ENCODE data around the gene SLC24A5.

SLC24A5 gene

GRCh38 chr15:48177766-48178647 is 57.2 kb downstream of the SLC24A5 start, which contains the start of gene MYEF2:
TSS of gene MYEF2 (minus strand) at chr15:48178295. CDS start at chr15:48178237, 58 bp downstream.
- Histone ChIP-seq H3K27ac (ENCODE audit: insufficient read depth in 1 of 2, low read depth in 1 of 2, low read length in 2 of 2, poor library complexity in 1 of 2, severe bottlenecking in 2 of 2) (peak within 1 kb of the TSS; percentile 83 to 91), H3K9me3 (ENCODE audit: control extremely low read depth in 1 of 5, control insufficient read depth in 4 of 5, insufficient read depth in 2 of 5, low read depth in 1 of 5, low read length in 4 of 5) (peaks cover 0 to 8% (median 0%) of the 10 kb centered on the region in 5 experiments), H3K27me3 (replicated peaks in 2 of 5; ENCODE audit: control insufficient read depth in 4 of 5, insufficient read depth in 5 of 5, low read length in 4 of 5) (peaks cover 0 to 3% (median 2%) of the 10 kb centered on the region in 5 experiments), H3K4me3 (ENCODE audit: control insufficient read depth in 1 of 7, extremely low read depth in 1 of 7, insufficient read depth in 4 of 7, low read depth in 2 of 7, low read length in 6 of 7) (peak within 1 kb of the TSS; percentile 33 to 82 (median 74)), H3K4me1 (ENCODE audit: control extremely low read depth in 1 of 4, control insufficient read depth in 4 of 4, insufficient read depth in 4 of 4, low read length in 3 of 4) (peaks cover 0 to 13% (median 8%) of the 10 kb centered on the region in 4 experiments), H3K36me3 (ENCODE audit: control insufficient read depth in 4 of 4, insufficient read depth in 4 of 4, low read length in 3 of 4) (peaks cover 0 to 6% (median 3%) of the 10 kb centered on the region in 4 experiments)
- ChIA-PET POLR2A (no interaction called here), CTCF (interaction anchor here (0.7 kb wide), 1 partner anchor 36 kb away, joined by 3 read pairs; no protein-coding TSS in a partner anchor)
- DNase-seq = peak; percentile 85 to 87 (median 86)
- WGBS (ENCODE audit: insufficient coverage) = 3% methylated on average over 35 of the region's 71 CpGs

GRCh38 chr15:48178648-48178931 is 57.8 kb downstream of the SLC24A5 start:
- Histone ChIP-seq H3K9me3 (ENCODE audit: control extremely low read depth in 1 of 5, control insufficient read depth in 4 of 5, insufficient read depth in 2 of 5, low read depth in 1 of 5, low read length in 4 of 5) (peaks cover 0 to 4% (median 0%) of the 10 kb centered on the region in 5 experiments), H3K4me3 (ENCODE audit: control insufficient read depth in 1 of 7, extremely low read depth in 1 of 7, insufficient read depth in 4 of 7, low read depth in 2 of 7, low read length in 6 of 7) (peak overlapping the region in 6 of 7 experiments; percentile 46 to 82 (median 75)), H3K27ac (ENCODE audit: insufficient read depth in 1 of 2, low read depth in 1 of 2, low read length in 2 of 2, poor library complexity in 1 of 2, severe bottlenecking in 2 of 2) (no peak overlapping the region), H3K27me3 (replicated peaks in 2 of 5; ENCODE audit: control insufficient read depth in 4 of 5, insufficient read depth in 5 of 5, low read length in 4 of 5) (peaks cover 0 to 3% (median 2%) of the 10 kb centered on the region in 5 experiments), H3K4me1 (ENCODE audit: control extremely low read depth in 1 of 4, control insufficient read depth in 4 of 4, insufficient read depth in 4 of 4, low read length in 3 of 4) (peaks cover 0 to 13% (median 8%) of the 10 kb centered on the region in 4 experiments), H3K36me3 (ENCODE audit: control insufficient read depth in 4 of 4, insufficient read depth in 4 of 4, low read length in 3 of 4) (peaks cover 0 to 6% (median 2%) of the 10 kb centered on the region in 4 experiments)
- POLR2A ChIA-PET = no interaction called here
- 100% methylated on average over 1 of the region's 1 CpG for WGBS (ENCODE audit: insufficient coverage)
- CTCF ChIA-PET = no interaction called here
- no peak for DNase-seq

- POLR2A ChIA-PET = no interaction called here
- Histone ChIP-seq H3K4me3 (ENCODE audit: control insufficient read depth in 1 of 7, extremely low read depth in 1 of 7, insufficient read depth in 4 of 7, low read depth in 2 of 7, low read length in 6 of 7) (no peak overlapping the region), H3K27me3 (replicated peaks in 2 of 5; ENCODE audit: control insufficient read depth in 4 of 5, insufficient read depth in 5 of 5, low read length in 4 of 5) (peaks cover 2 to 5% (median 3%) of the 10 kb centered on the region in 5 experiments), H3K36me3 (ENCODE audit: control insufficient read depth in 4 of 4, insufficient read depth in 4 of 4, low read length in 3 of 4) (no peaks in the 10 kb centered on the region), H3K4me1 (ENCODE audit: control extremely low read depth in 1 of 4, control insufficient read depth in 4 of 4, insufficient read depth in 4 of 4, low read length in 3 of 4) (peaks cover 0 to 4% (median 2%) of the 10 kb centered on the region in 4 experiments), H3K9me3 (ENCODE audit: control extremely low read depth in 1 of 5, control insufficient read depth in 4 of 5, insufficient read depth in 2 of 5, low read depth in 1 of 5, low read length in 4 of 5) (peaks cover 0 to 2% (median 0%) of the 10 kb centered on the region in 5 experiments), H3K27ac (ENCODE audit: insufficient read depth in 1 of 2, low read depth in 1 of 2, low read length in 2 of 2, poor library complexity in 1 of 2, severe bottlenecking in 2 of 2) (no peak overlapping the region)
- no peak for DNase-seq
- CTCF ChIA-PET = no interaction called here
- WGBS (ENCODE audit: insufficient coverage) = 71% methylated on average over 1 of the region's 2 CpGs
These were observed 62.0 kb downstream of the SLC24A5 start for GRCh38 chr15:48182749-48183148.

GRCh38 chr15:48185529-48185928 is 64.7 kb downstream of the SLC24A5 start:
- Histone ChIP-seq H3K4me1 (ENCODE audit: control extremely low read depth in 1 of 4, control insufficient read depth in 4 of 4, insufficient read depth in 4 of 4, low read length in 3 of 4) (no peaks in the 10 kb centered on the region), H3K27ac (ENCODE audit: insufficient read depth in 1 of 2, low read depth in 1 of 2, low read length in 2 of 2, poor library complexity in 1 of 2, severe bottlenecking in 2 of 2) (no peak overlapping the region), H3K4me3 (ENCODE audit: control insufficient read depth in 1 of 7, extremely low read depth in 1 of 7, insufficient read depth in 4 of 7, low read depth in 2 of 7, low read length in 6 of 7) (no peak overlapping the region), H3K27me3 (replicated peaks in 2 of 5; ENCODE audit: control insufficient read depth in 4 of 5, insufficient read depth in 5 of 5, low read length in 4 of 5) (peaks cover 2 to 5% (median 2%) of the 10 kb centered on the region in 5 experiments), H3K36me3 (ENCODE audit: control insufficient read depth in 4 of 4, insufficient read depth in 4 of 4, low read length in 3 of 4) (no peaks in the 10 kb centered on the region), H3K9me3 (ENCODE audit: control extremely low read depth in 1 of 5, control insufficient read depth in 4 of 5, insufficient read depth in 2 of 5, low read depth in 1 of 5, low read length in 4 of 5) (peaks cover 0 to 2% (median 0%) of the 10 kb centered on the region in 5 experiments)
- ChIA-PET CTCF (no interaction called here), POLR2A (no interaction called here)
- no CpG with 5 or more reads among the region's 3 CpGs for whole genome bisulfite sequencing (ENCODE audit: insufficient coverage)
- DNase-seq = no peak

GRCh38 chr15:48186271-48186670 is 65.5 kb downstream of the SLC24A5 start:
- H3K27me3 ChIP-seq (replicated peaks in 2 of 5; ENCODE audit: control insufficient read depth in 4 of 5, insufficient read depth in 5 of 5, low read length in 4 of 5) = peaks cover 2 to 10% (median 7%) of the 10 kb centered on the region in 5 experiments
- ChIA-PET CTCF (no interaction called here), POLR2A (no interaction called here)
- H3K4me3 ChIP-seq (ENCODE audit: control insufficient read depth in 1 of 7, extremely low read depth in 1 of 7, insufficient read depth in 4 of 7, low read depth in 2 of 7, low read length in 6 of 7) = no peak overlapping the region
- H3K4me1 ChIP-seq (ENCODE audit: control extremely low read depth in 1 of 4, control insufficient read depth in 4 of 4, insufficient read depth in 4 of 4, low read length in 3 of 4) = peaks cover 0 to 4% (median under 1%) of the 10 kb centered on the region in 4 experiments
- WGBS (ENCODE audit: insufficient coverage) = 100% methylated on average over 3 of the region's 3 CpGs
- H3K36me3 ChIP-seq (ENCODE audit: control insufficient read depth in 4 of 4, insufficient read depth in 4 of 4, low read length in 3 of 4) = no peaks in the 10 kb centered on the region
- no peak overlapping the region for H3K27ac ChIP-seq (ENCODE audit: insufficient read depth in 1 of 2, low read depth in 1 of 2, low read length in 2 of 2, poor library complexity in 1 of 2, severe bottlenecking in 2 of 2)
- no peak for DNase-seq
- H3K9me3 ChIP-seq (ENCODE audit: control extremely low read depth in 1 of 5, control insufficient read depth in 4 of 5, insufficient read depth in 2 of 5, low read depth in 1 of 5, low read length in 4 of 5) = peaks cover 0 to 2% (median 0%) of the 10 kb centered on the region in 5 experiments

GRCh38 chr15:48190932-48191573 is 70.3 kb downstream of the SLC24A5 start:
- WGBS (ENCODE audit: insufficient coverage) = 1% methylated on average over 7 of the region's 15 CpGs

More at GRCh38 chr15:48190932-48191573, 70.3 kb downstream of the SLC24A5 start:
- ChIA-PET CTCF (no interaction called here), POLR2A (no interaction called here)
- DNase-seq = peak; percentile 42 to 73 (median 69)
- Histone ChIP-seq H3K27ac (ENCODE audit: insufficient read depth in 1 of 2, low read depth in 1 of 2, low read length in 2 of 2, poor library complexity in 1 of 2, severe bottlenecking in 2 of 2) (no peak overlapping the region), H3K4me1 (ENCODE audit: control extremely low read depth in 1 of 4, control insufficient read depth in 4 of 4, insufficient read depth in 4 of 4, low read length in 3 of 4) (peaks cover 0 to 8% (median 4%) of the 10 kb centered on the region in 4 experiments), H3K9me3 (ENCODE audit: control extremely low read depth in 1 of 5, control insufficient read depth in 4 of 5, insufficient read depth in 2 of 5, low read depth in 1 of 5, low read length in 4 of 5) (peaks cover 0 to 6% (median 2%) of the 10 kb centered on the region in 5 experiments), H3K36me3 (ENCODE audit: control insufficient read depth in 4 of 4, insufficient read depth in 4 of 4, low read length in 3 of 4) (no peaks in the 10 kb centered on the region), H3K4me3 (ENCODE audit: control insufficient read depth in 1 of 7, extremely low read depth in 1 of 7, insufficient read depth in 4 of 7, low read depth in 2 of 7, low read length in 6 of 7) (peak overlapping the region in 2 of 7 experiments; percentile 8 to 40), H3K27me3 (replicated peaks in 2 of 5; ENCODE audit: control insufficient read depth in 4 of 5, insufficient read depth in 5 of 5, low read length in 4 of 5) (peaks cover 8 to 34% (median 19%) of the 10 kb centered on the region in 5 experiments)
